HCT116 (cell line): Measurements from ENCODE around the gene RHOXF1. TPM values are rescaled to one million over a fixed set of nuclear protein-coding genes. Genes with fewer than 3 reads are reported as not detected.

Experiments
- ATAC-seq: fragments of 200-7000 bp; cut with Tn5 transposase; 2 replicates; pipeline ENCODE4 v1.9.1; 2020; ENCODE audit warnings: mild to moderate bottlenecking, moderate library complexity
- BruUV-seq: library from RNA; stranded (reverse); fragments of 400-500 nt; replicated peaks from 2 replicates; lab custom pipeline; 2021; lab: Mats Ljungman, UMichigan
- CTCF ChIA-PET: fragments of 300-600 bp; sonication (Branson Sonifier 250); formaldehyde crosslinking; loops from one replicate; lab custom pipeline; 2021; ENCODE audit warnings: antibody characterized with exemption; lab: Charles Lee
- POLR2A ChIA-PET: fragments of 300-600, 350-600 bp; sonication (Branson Sonifier 250); formaldehyde crosslinking; loops from one replicate; lab custom pipeline; 2021; ENCODE audit warnings: antibody characterized with exemption; lab: Charles Lee
- RAD21 ChIA-PET, 2 experiments: fragments of 300-600 bp; sonication (Branson Sonifier 250); formaldehyde crosslinking; loops; one replicate each; lab custom pipeline; 2023; ENCODE audit warnings: low total read pairs in 2 of 2; ENCODE audit not compliant: uncharacterized antibody in 2 of 2, unreplicated experiment in 2 of 2, low non-redundant PET in 1 of 2; lab: Charles Lee
- DNase-seq: peaks from one replicate; pipeline ENCODE4 v3.0.0-alpha.2; 2010; ENCODE audit warnings: low read depth, low spot score
- H2AFZ ChIP-seq: fragments of 200-600 bp; shearing (Covaris generic), sonication (generic); 2 replicates; pipeline ENCODE4 v1.6.1; 2017; ENCODE audit warnings: low read depth, mixed run types, mixed read lengths, antibody characterized with exemption, low read length; ENCODE audit not compliant: poor library complexity, severe bottlenecking
- H3K27ac ChIP-seq: 2 replicates; pipeline ENCODE4 v1.5.1; 2012; ENCODE audit warnings: low read depth, low read length
- H3K27me3 ChIP-seq: fragments of 200-600 bp; sonication (generic); 2 replicates; pipeline ENCODE4 v1.6.1; 2016; ENCODE audit warnings: mixed run types, low read length, mixed read lengths; ENCODE audit not compliant: insufficient read depth
- H3K36me3 ChIP-seq, 2 experiments: fragments of 200-500 bp in 1 of 2; fragments of 200-600 bp in 1 of 2; sonication (Bioruptor generic) in 1 of 2; sonication (generic) in 1 of 2; 2 replicates each; pipeline versions ENCODE4 v1.5.1 to v1.6.1; 2014 to 2016; ENCODE audit warnings: low read length in 2 of 2, inconsistent platforms in 1 of 2, mixed read lengths in 1 of 2, mixed run types in 1 of 2; ENCODE audit not compliant: insufficient read depth in 2 of 2, control insufficient read depth in 1 of 2
- H3K4me1 ChIP-seq, 2 experiments: fragments of 200-600 bp in 1 of 2; sonication (generic) in 1 of 2; 2 replicates each; pipeline versions ENCODE4 v1.5.1 to v1.6.1; 2012 to 2017; ENCODE audit warnings: low read length in 2 of 2, inconsistent platforms in 1 of 2, mild to moderate bottlenecking in 1 of 2, mixed read lengths in 1 of 2, mixed run types in 1 of 2, moderate library complexity in 1 of 2; ENCODE audit not compliant: insufficient read depth in 2 of 2, control insufficient read depth in 1 of 2
- H3K4me2 ChIP-seq: fragments of 200-600 bp; sonication (generic); 2 replicates; pipeline ENCODE4 v1.6.1; 2017; ENCODE audit warnings: mixed run types, low read length, mixed read lengths
- H3K4me3 ChIP-seq, 2 experiments: fragments of 200-600 bp in 1 of 2; sonication (generic) in 1 of 2; replicated peaks in 1 of 2; 2 replicates each; pipeline ENCODE4 v1.5.1; 2011 to 2016; ENCODE audit warnings: low read length in 2 of 2, control low read depth in 1 of 2, low read depth in 1 of 2, mild to moderate bottlenecking in 1 of 2, mixed read lengths in 1 of 2, mixed run types in 1 of 2
- H3K79me2 ChIP-seq: fragments of 200-600 bp; sonication (generic); 2 replicates; pipeline ENCODE4 v1.6.1; 2017; ENCODE audit warnings: mild to moderate bottlenecking, mixed run types, low read length, moderate library complexity, mixed read lengths; ENCODE audit not compliant: insufficient read depth
- H3K9ac ChIP-seq: fragments of 200-600 bp; sonication (generic); 2 replicates; pipeline ENCODE4 v1.6.1; 2016; ENCODE audit warnings: low read length, mixed read lengths
- H3K9me2 ChIP-seq: fragments of 200-600 bp; sonication (generic), shearing (Covaris generic); 2 replicates; pipeline ENCODE4 v1.6.1; 2017; ENCODE audit warnings: mixed run types, mild to moderate bottlenecking, moderate library complexity; ENCODE audit not compliant: insufficient read depth
- H3K9me3 ChIP-seq, 2 experiments: fragments of 200-500 bp in 1 of 2; fragments of 200-600 bp in 1 of 2; sonication (Bioruptor generic) in 1 of 2; sonication (generic) in 1 of 2; 2 replicates each; pipeline ENCODE4 v1.6.1; 2014 to 2017; ENCODE audit warnings: low read length in 2 of 2, mixed read lengths in 2 of 2, inconsistent platforms in 1 of 2, low read depth in 1 of 2, mild to moderate bottlenecking in 1 of 2, mixed run types in 1 of 2, moderate library complexity in 1 of 2; ENCODE audit not compliant: control insufficient read depth in 1 of 2, insufficient read depth in 1 of 2
- H4K20me1 ChIP-seq: fragments of 200-600 bp; sonication (generic), shearing (Covaris generic); 2 replicates; pipeline ENCODE4 v1.6.1; 2017; ENCODE audit warnings: mixed run types, mild to moderate bottlenecking, moderate library complexity; ENCODE audit not compliant: insufficient read depth
- CBX3 ChIP-seq: IDR thresholded peaks from 2 replicates; pipeline ENCODE4 v1.6.1; 2012; ENCODE audit warnings: low read depth
- EGR1 ChIP-seq: IDR thresholded peaks from 2 replicates; pipeline ENCODE4 v1.6.1; 2012; ENCODE audit warnings: low read depth
- ELF1 ChIP-seq: IDR thresholded peaks from 2 replicates; pipeline ENCODE4 v1.6.1; 2012; ENCODE audit warnings: low read depth, borderline replicate concordance
- EZH2 ChIP-seq: fragments of 200-600 bp; sonication (generic); IDR thresholded peaks from 2 replicates; pipeline ENCODE4 v1.6.1; 2017; ENCODE audit warnings: antibody characterized with exemption, mixed run types
- EZH2phosphoT487 ChIP-seq: fragments of 200-600 bp; IDR thresholded peaks from 2 replicates; pipeline ENCODE4 v1.6.1; 2018; ENCODE audit warnings: antibody characterized with exemption, borderline replicate concordance
- JUND ChIP-seq: IDR thresholded peaks from 2 replicates; pipeline ENCODE4 v1.6.1; 2012
- RAD21 ChIP-seq: IDR thresholded peaks from 2 replicates; pipeline ENCODE4 v1.6.1; 2012; ENCODE audit warnings: low read depth, mild to moderate bottlenecking
- SIN3A ChIP-seq: IDR thresholded peaks from 2 replicates; pipeline ENCODE4 v1.6.1; 2012; ENCODE audit warnings: low read depth
- SRF ChIP-seq: IDR thresholded peaks from 2 replicates; pipeline ENCODE4 v1.6.1; 2012; ENCODE audit warnings: low read depth
- TCF7L2 ChIP-seq: IDR thresholded peaks from 2 replicates; pipeline ENCODE4 v1.7.0; 2011; ENCODE audit warnings: borderline replicate concordance, inconsistent platforms; ENCODE audit not compliant: insufficient read depth, insufficient read length; ENCODE audit errors: extremely low read depth
- YY1 ChIP-seq: IDR thresholded peaks from 2 replicates; pipeline ENCODE4 v1.6.1; 2011; ENCODE audit warnings: low read length, low read depth, moderate library complexity, mild to moderate bottlenecking; ENCODE audit not compliant: insufficient replicate concordance; ENCODE audit errors: extremely low read depth
- ZFX ChIP-seq: fragments of 450-650 bp; IDR thresholded peaks from 2 replicates; pipeline ENCODE4 v1.6.1; 2017
- intact Hi-C: fragments of 100-400 bp; cut with micrococcal nuclease; formaldehyde crosslinking; loops from 2 replicates; pipeline ENCODE4 v1.10.0; 2022
- total RNA-seq: library from RNA; stranded (reverse); gene quantifications from one replicate; pipeline ENCODE4 v1.2.1, GENCODE V29; 2021; ENCODE audit not compliant: unreplicated experiment
- TF ChIP-seq, protein P1 (sequence below): IDR thresholded peaks from 2 replicates; pipeline ENCODE4 v1.6.1; 2012; ENCODE audit warnings: low read depth
- TF ChIP-seq, protein P2 (sequence below), 3 experiments: fragments of 200-600 bp in 1 of 3; sonication (generic) in 1 of 3; IDR thresholded peaks in 2 of 3; conservative IDR thresholded peaks in 1 of 3; 2 replicates each; pipeline ENCODE4 v1.5.1; 2012 to 2017; ENCODE audit warnings: low read depth in 2 of 3, low read length in 2 of 3, antibody characterized with exemption in 1 of 3, borderline replicate concordance in 1 of 3, control low read depth in 1 of 3, mild to moderate bottlenecking in 1 of 3, mixed read lengths in 1 of 3, mixed run types in 1 of 3, moderate library complexity in 1 of 3; ENCODE audit not compliant: insufficient read depth in 1 of 3
- TF ChIP-seq, protein P3 (sequence below): IDR thresholded peaks from 2 replicates; pipeline ENCODE4 v1.6.1; 2012
- TF ChIP-seq, protein P4 (sequence below): IDR thresholded peaks from 2 replicates; pipeline ENCODE4 v1.6.1; 2012

The RHOXF1 gene
- total RNA-seq, 1 experiment from 2014 or later: 0.52 TPM

DNA sequence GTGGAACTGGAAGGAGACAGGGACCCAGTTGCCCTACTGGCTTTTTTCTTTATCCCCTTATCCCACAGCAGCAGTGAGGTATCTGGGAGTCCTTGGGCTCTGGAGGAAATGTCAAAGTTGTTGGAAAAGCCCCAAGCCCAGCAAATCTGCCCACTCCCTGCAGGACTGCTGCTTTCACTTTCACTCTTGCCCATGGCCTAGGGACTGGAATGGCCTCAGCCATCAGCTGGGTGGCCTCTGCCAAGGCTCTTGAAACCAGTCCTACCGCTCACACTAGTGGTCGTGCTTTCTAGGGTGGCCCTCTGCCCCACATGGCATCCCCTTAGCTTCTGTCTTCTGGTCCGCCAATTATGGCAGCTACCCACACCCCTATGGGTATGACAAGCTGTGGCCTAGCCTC, 9.7 kb upstream of the RHOXF1 start:
- no peaks in the 10 kb centered on the region for H3K4me1 ChIP-seq
- RAD21 ChIA-PET: no interaction called here
- H3K9me2 ChIP-seq: no peaks in the 10 kb centered on the region
- DNase-seq (no peak), ATAC-seq (no peak)
- no peaks in the 10 kb centered on the region for H3K27me3 ChIP-seq
- no peaks in the 10 kb centered on the region for H3K79me2 ChIP-seq
- POLR2A ChIA-PET: no interaction called here
- H4K20me1 ChIP-seq: no peaks in the 10 kb centered on the region
- no peak overlapping the region for H3K9ac ChIP-seq
- no peak overlapping the region for H3K4me2 ChIP-seq
- CTCF ChIA-PET: no interaction called here
- intact Hi-C loops: no loop called here
- H3K9me3 ChIP-seq: no peaks in the 10 kb centered on the region
- no peak overlapping the region for H3K27ac ChIP-seq
- no peak overlapping the region for H3K4me3 ChIP-seq
- H2AFZ ChIP-seq: no peak overlapping the region
- TF ChIP-seq JUND: no peak
- TF ChIP-seq EGR1: no peak
- TF ChIP-seq, protein P1, sequence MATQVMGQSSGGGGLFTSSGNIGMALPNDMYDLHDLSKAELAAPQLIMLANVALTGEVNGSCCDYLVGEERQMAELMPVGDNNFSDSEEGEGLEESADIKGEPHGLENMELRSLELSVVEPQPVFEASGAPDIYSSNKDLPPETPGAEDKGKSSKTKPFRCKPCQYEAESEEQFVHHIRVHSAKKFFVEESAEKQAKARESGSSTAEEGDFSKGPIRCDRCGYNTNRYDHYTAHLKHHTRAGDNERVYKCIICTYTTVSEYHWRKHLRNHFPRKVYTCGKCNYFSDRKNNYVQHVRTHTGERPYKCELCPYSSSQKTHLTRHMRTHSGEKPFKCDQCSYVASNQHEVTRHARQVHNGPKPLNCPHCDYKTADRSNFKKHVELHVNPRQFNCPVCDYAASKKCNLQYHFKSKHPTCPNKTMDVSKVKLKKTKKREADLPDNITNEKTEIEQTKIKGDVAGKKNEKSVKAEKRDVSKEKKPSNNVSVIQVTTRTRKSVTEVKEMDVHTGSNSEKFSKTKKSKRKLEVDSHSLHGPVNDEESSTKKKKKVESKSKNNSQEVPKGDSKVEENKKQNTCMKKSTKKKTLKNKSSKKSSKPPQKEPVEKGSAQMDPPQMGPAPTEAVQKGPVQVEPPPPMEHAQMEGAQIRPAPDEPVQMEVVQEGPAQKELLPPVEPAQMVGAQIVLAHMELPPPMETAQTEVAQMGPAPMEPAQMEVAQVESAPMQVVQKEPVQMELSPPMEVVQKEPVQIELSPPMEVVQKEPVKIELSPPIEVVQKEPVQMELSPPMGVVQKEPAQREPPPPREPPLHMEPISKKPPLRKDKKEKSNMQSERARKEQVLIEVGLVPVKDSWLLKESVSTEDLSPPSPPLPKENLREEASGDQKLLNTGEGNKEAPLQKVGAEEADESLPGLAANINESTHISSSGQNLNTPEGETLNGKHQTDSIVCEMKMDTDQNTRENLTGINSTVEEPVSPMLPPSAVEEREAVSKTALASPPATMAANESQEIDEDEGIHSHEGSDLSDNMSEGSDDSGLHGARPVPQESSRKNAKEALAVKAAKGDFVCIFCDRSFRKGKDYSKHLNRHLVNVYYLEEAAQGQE: no peak
- TF ChIP-seq SRF: no peak
- no peak for TF ChIP-seq RAD21
- no peak for TF ChIP-seq EZH2phosphoT487
- TF ChIP-seq TCF7L2: no peak
- TF ChIP-seq, all 23 proteins: peak for 0
- H3K36me3 ChIP-seq: no peaks in the 10 kb centered on the region
- BruUV-seq: no TSS peak

DNA sequence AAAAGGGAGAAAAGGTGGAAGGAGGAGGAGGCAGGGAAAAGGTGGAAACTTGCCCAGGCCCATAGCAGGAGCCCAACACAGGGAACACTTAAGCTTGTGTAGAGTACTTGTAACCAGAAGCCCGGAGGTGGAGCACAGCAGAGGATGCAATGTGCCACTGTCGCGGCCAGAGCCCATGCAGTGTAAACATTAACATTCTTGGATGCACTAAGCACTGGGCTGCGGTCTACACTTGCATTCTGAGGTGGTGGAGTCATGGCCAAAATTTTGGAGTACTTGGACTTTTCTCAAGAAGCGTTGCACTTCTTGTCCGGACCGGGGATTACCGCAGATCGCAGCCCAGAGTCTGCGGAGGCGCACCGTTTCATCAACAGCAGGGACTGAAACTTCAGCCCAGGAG, 4.5 kb upstream of the RHOXF1 start:
- DNase-seq (no peak), ATAC-seq (no peak)
- Histone ChIP-seq H3K9me3 (no peaks in the 10 kb centered on the region), H3K9ac (no peak overlapping the region), H3K79me2 (no peaks in the 10 kb centered on the region), H3K4me2 (no peak overlapping the region), H3K36me3 (no peaks in the 10 kb centered on the region), H2AFZ (no peak overlapping the region), H3K27ac (no peak overlapping the region), H3K4me1 (no peaks in the 10 kb centered on the region), H3K27me3 (no peaks in the 10 kb centered on the region), H4K20me1 (no peaks in the 10 kb centered on the region), H3K4me3 (no peak overlapping the region), H3K9me2 (no peaks in the 10 kb centered on the region)
- intact Hi-C loops: no loop called here
- CTCF ChIA-PET: no interaction called here
- BruUV-seq: no TSS peak
- POLR2A ChIA-PET: no interaction called here
- RAD21 ChIA-PET: no interaction called here
- no peak for TF ChIP-seq RAD21
- TF ChIP-seq, protein P2, sequence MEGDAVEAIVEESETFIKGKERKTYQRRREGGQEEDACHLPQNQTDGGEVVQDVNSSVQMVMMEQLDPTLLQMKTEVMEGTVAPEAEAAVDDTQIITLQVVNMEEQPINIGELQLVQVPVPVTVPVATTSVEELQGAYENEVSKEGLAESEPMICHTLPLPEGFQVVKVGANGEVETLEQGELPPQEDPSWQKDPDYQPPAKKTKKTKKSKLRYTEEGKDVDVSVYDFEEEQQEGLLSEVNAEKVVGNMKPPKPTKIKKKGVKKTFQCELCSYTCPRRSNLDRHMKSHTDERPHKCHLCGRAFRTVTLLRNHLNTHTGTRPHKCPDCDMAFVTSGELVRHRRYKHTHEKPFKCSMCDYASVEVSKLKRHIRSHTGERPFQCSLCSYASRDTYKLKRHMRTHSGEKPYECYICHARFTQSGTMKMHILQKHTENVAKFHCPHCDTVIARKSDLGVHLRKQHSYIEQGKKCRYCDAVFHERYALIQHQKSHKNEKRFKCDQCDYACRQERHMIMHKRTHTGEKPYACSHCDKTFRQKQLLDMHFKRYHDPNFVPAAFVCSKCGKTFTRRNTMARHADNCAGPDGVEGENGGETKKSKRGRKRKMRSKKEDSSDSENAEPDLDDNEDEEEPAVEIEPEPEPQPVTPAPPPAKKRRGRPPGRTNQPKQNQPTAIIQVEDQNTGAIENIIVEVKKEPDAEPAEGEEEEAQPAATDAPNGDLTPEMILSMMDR (IDR thresholded peaks at IDR 0.05 in 2 of 3, conservative IDR thresholded peaks at IDR 0.05 in 1 of 3; ENCODE audit: borderline replicate concordance in 1 of 3, insufficient read depth in 1 of 3, low read depth in 2 of 3, low read length in 2 of 3): no peak
- TF ChIP-seq ZFX: no peak
- TF ChIP-seq, protein P3, sequence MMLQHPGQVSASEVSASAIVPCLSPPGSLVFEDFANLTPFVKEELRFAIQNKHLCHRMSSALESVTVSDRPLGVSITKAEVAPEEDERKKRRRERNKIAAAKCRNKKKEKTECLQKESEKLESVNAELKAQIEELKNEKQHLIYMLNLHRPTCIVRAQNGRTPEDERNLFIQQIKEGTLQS: no peak
- TF ChIP-seq EZH2: no peak
- no peak for TF ChIP-seq CBX3
- TF ChIP-seq TCF7L2: no peak
- TF ChIP-seq ELF1: no peak
- TF ChIP-seq YY1: no peak
- TF ChIP-seq, protein P4, sequence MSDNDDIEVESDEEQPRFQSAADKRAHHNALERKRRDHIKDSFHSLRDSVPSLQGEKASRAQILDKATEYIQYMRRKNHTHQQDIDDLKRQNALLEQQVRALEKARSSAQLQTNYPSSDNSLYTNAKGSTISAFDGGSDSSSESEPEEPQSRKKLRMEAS: no peak
- no peak for TF ChIP-seq EGR1
- no peak for TF ChIP-seq EZH2phosphoT487
- TF ChIP-seq SIN3A: no peak
